OCI-LY7 (cell line): ENCODE measurements around the gene RFX5. TPM values are rescaled to one million over a fixed set of nuclear protein-coding genes. Genes with fewer than 3 reads are reported as not detected.

Source experiments
- small RNA-seq: library from RNA; depleted of rRNA; stranded (forward); fragments of <200 nt; gene quantifications from one replicate; pipeline ENCODE3, GENCODE V24; 2014
- total RNA-seq, 2 experiments: library from RNA; depleted of rRNA in 1 of 2; stranded (reverse); fragments of >200 nt in 1 of 2; shearing (Covaris generic) in 1 of 2; gene quantifications; 2 replicates each; pipeline ENCODE4 v1.2.3, GENCODE V29; 2014 to 2022

RFX5 gene
- total RNA-seq, 2 experiments from 2014 or later: 99.7 to 115 TPM

Small RNAs within 50 kb of the gene (small RNA-seq; reads per million reads assigned to genes)
- not detected for gene RN7SL444P

Other genes with a start within 250 kb of the RFX5 start
- gene SEMA6C, start 200.6 kb downstream of the RFX5 start, total RNA-seq (2014; rRNA removed; shearing (Covaris generic)): 0.54 and 1.1 TPM in 2 replicates
- gene SEMA6C, start 200.6 kb downstream of the RFX5 start, total RNA-seq (2022): 1.9 and 2.0 TPM in 2 replicates
- 7.7 and 12.5 TPM in 2 replicates for gene TNFAIP8L2, start 190.6 kb downstream of the RFX5 start, total RNA-seq (2014; rRNA removed; shearing (Covaris generic))
- gene TNFAIP8L2, start 190.6 kb downstream of the RFX5 start, total RNA-seq (2022): 9.0 and 9.2 TPM in 2 replicates
- gene LYSMD1, start 181.3 kb downstream of the RFX5 start, total RNA-seq (2014; rRNA removed; shearing (Covaris generic)): 6.2 and 9.2 TPM in 2 replicates
- gene LYSMD1, start 181.3 kb downstream of the RFX5 start, total RNA-seq (2022): 3.4 and 3.7 TPM in 2 replicates
- 70.9 and 78.0 TPM in 2 replicates for gene SCNM1, start 181.1 kb downstream of the RFX5 start, total RNA-seq (2014; rRNA removed; shearing (Covaris generic))
- gene SCNM1, start 181.1 kb downstream of the RFX5 start, total RNA-seq (2022): 54.1 and 63.1 TPM in 2 replicates
- gene TMOD4, start 171.3 kb downstream of the RFX5 start, total RNA-seq (2014; rRNA removed; shearing (Covaris generic)): not detected in 2 replicates
- gene TMOD4, start 171.3 kb downstream of the RFX5 start, total RNA-seq (2022): 1.4 and 2.4 TPM in 2 replicates
- 51.1 and 65.9 TPM in 2 replicates for gene VPS72, start 157.1 kb downstream of the RFX5 start, total RNA-seq (2014; rRNA removed; shearing (Covaris generic))
- gene VPS72, start 157.1 kb downstream of the RFX5 start, total RNA-seq (2022): 54.3 and 67.9 TPM in 2 replicates
- 42.9 and 50.5 TPM in 2 replicates for gene PIP5K1A, start 148.7 kb downstream of the RFX5 start, total RNA-seq (2014; rRNA removed; shearing (Covaris generic))
- gene PIP5K1A, start 148.7 kb downstream of the RFX5 start, total RNA-seq (2022): 75.8 and 85.3 TPM in 2 replicates
- gene PSMD4, start 92.5 kb downstream of the RFX5 start, total RNA-seq (2014; rRNA removed; shearing (Covaris generic)): 118 and 134 TPM in 2 replicates
- gene PSMD4, start 92.5 kb downstream of the RFX5 start, total RNA-seq (2022): 137 and 150 TPM in 2 replicates
- 18.0 and 20.9 TPM in 2 replicates for gene ZNF687, start 65.0 kb downstream of the RFX5 start, total RNA-seq (2014; rRNA removed; shearing (Covaris generic))
- gene ZNF687, start 65.0 kb downstream of the RFX5 start, total RNA-seq (2022): 31.6 and 31.7 TPM in 2 replicates
- gene PI4KB, start 19.8 kb downstream of the RFX5 start, total RNA-seq (2014; rRNA removed; shearing (Covaris generic)): 36.9 and 38.0 TPM in 2 replicates
- gene PI4KB, start 19.8 kb downstream of the RFX5 start, total RNA-seq (2022): 50.6 and 60.4 TPM in 2 replicates
- not detected in 2 replicates for gene SELENBP1, start 25.5 kb upstream of the RFX5 start, total RNA-seq (2014; rRNA removed; shearing (Covaris generic))
- not detected in 2 replicates for gene SELENBP1, start 25.5 kb upstream of the RFX5 start, total RNA-seq (2022)
- gene PSMB4, start 52.3 kb upstream of the RFX5 start, total RNA-seq (2014; rRNA removed; shearing (Covaris generic)): 230 and 301 TPM in 2 replicates
- 240 and 242 TPM in 2 replicates for gene PSMB4, start 52.3 kb upstream of the RFX5 start, total RNA-seq (2022)
- gene POGZ, start 112.2 kb upstream of the RFX5 start, total RNA-seq (2014; rRNA removed; shearing (Covaris generic)): 47.7 and 72.0 TPM in 2 replicates
- 118 and 130 TPM in 2 replicates for gene POGZ, start 112.2 kb upstream of the RFX5 start, total RNA-seq (2022)
- gene CGN, start 164.1 kb upstream of the RFX5 start, total RNA-seq (2014; rRNA removed; shearing (Covaris generic)): 1.7 and 2.5 TPM in 2 replicates
- 5.5 TPM in 2 replicates for gene CGN, start 164.1 kb upstream of the RFX5 start, total RNA-seq (2022)
- 0.06 TPM in 1 of 2 replicates, not detected in the other for gene TUFT1, start 193.1 kb upstream of the RFX5 start, total RNA-seq (2014; rRNA removed; shearing (Covaris generic))
- 0.13 TPM in 1 of 2 replicates, not detected in the other for gene TUFT1, start 193.1 kb upstream of the RFX5 start, total RNA-seq (2022)